ENCODE data around the gene SERPINB5.

DNA sequence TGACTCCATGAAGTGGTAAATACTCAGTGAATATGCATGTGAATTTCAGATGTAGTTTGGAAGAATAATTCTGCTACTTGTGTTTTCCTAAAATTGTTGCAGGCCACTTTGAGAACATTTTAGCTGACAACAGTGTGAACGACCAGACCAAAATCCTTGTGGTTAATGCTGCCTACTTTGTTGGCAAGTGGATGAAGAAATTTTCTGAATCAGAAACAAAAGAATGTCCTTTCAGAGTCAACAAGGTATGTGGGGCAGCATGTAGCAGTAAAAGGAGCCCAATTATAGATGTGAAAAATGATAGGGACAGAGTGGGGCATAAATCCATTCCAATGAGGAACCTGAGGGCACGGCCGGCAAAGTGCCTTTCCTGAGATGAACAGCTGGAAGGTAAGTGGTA lies 16.1 kb downstream of the SERPINB5 start:
- TF ChIP-seq, protein P1, sequence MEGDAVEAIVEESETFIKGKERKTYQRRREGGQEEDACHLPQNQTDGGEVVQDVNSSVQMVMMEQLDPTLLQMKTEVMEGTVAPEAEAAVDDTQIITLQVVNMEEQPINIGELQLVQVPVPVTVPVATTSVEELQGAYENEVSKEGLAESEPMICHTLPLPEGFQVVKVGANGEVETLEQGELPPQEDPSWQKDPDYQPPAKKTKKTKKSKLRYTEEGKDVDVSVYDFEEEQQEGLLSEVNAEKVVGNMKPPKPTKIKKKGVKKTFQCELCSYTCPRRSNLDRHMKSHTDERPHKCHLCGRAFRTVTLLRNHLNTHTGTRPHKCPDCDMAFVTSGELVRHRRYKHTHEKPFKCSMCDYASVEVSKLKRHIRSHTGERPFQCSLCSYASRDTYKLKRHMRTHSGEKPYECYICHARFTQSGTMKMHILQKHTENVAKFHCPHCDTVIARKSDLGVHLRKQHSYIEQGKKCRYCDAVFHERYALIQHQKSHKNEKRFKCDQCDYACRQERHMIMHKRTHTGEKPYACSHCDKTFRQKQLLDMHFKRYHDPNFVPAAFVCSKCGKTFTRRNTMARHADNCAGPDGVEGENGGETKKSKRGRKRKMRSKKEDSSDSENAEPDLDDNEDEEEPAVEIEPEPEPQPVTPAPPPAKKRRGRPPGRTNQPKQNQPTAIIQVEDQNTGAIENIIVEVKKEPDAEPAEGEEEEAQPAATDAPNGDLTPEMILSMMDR (IDR thresholded peaks at IDR 0.05): no peak
- TF ChIP-seq POLR2AphosphoS5 (IDR thresholded peaks at IDR 0.05) (no peak), EP300 (IDR thresholded peaks at IDR 0.05) (no peak)

All from upper lobe of left lung (tissue), 4 donors.